Epidermal melanocyte (primary cell): ENCODE results near the gene TEX2.
"Not testable (repeated sequence)": the region's sequence is repeated elsewhere in the genome, so short reads cannot be mapped to it uniquely, and the experiment has no call there.

Experiments used
- DNase-seq: peaks from one replicate; pipeline ENCODE4 v3.0.0; 2011; ENCODE audit warnings: low spot score; ENCODE audit not compliant: insufficient read length

Gene TEX2

DNA sequence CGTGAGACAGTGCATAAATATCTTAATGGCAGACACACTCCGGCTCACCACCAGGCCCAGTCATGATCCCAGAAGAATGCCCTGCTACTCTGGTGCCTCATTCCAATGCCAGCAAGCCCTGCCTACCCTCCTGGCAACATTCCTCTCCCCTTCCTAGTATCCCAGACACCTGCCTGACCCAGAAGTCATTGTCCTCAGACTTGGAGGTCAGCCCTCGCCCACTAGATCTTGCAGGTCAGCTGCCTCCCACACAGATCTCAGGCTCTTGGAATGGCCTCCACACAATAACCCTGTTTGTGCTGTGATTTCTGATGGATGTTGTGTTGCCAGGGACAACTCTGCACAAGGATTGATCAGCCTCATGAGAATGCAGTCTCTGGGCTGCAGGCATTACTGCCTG lies 1.8 kb upstream of the TEX2 start:
- DNase-seq = no peak

DNA sequence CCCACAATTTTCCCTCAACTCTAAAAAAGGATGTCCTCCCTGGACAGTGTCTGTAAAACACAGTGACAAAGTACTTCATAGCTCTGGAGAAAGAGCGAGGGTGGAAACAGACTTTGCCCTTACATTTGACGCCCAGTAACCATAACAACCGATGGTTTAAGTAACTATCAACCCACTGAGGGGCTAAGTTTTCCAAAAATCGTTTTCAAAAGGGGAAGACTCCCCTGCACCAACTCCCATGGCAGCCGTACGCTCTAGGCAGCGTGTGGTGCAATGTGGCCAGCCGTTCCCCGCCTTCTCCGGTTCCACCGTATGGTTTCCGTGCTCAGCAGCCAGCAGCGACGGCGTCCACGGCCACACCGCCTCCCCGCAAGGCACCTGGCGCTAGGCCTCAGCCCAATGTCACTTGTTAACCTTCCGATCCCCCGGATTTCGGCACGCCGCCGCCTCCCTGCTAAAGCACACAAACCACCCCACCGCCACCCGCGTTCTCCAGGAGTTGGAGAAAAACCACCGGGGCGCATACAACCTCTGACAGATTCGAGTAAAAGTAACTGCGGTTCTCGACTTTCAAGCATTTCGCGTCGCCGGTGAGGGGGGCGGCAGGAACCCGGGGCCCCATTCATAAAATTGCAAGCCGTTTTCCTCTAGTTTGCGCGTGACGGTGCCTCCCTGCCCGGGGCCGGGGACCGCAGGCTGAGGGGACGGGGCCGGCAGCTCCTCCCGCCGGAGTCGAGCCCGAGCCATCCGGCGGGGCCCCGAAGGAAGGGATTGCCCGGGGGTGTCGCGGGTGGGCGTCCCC lies 661 bp downstream of the TEX2 start:
- no peak for DNase-seq

DNA sequence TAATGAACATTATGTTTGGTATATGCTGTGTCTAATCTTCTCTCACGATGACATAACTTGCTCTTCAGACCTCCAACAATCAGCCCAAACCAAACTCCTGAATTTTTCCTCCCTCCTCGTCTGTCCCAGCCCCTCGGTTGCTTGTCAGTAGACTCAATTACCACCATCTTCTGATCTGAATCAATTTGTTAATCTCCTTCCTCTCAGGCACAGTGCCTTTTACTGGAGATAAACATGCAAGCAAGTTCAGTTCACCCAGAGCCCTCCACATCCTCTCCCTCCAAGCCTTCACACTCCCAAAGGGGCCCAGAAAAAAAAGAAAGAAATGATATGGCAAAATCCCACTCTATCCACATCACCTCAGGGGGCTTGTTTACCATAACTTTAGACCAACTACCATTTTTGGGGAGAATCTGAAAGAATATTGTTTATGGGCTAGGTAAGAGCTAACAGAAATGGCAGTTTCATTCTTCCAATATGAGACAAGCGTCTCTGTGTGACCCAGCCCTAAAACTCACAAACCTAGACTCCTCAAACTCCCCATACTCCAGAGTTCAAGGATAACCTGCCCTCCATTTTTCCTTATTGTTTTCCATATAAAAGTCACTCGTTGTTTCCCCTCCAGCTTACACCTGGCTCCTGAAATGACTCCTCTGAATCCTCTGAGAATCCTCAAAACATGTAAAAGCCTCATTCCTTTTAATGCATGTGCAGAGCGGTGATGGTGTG lies 1.5 kb downstream of the TEX2 start:
- DNase-seq = no peak

DNA sequence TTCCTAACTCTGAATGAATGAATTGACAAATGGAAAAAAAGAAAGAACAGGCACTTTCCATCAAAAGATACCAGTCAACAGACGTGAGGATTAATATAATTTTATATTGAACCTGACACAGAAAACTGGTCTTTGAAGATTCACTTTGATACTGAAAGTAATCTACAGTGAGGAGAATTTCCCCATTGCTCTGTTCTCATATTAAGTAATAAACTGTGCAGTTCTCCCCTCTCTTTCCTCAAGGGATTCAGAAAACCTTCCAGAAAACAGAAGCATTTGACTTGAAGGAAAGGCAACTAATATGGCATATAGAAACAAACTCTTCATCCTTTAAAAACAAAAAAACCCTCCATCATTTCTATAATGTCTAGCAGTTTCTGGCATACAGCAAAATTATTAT lies 2.2 kb downstream of the TEX2 start:
- no peak for DNase-seq

DNA sequence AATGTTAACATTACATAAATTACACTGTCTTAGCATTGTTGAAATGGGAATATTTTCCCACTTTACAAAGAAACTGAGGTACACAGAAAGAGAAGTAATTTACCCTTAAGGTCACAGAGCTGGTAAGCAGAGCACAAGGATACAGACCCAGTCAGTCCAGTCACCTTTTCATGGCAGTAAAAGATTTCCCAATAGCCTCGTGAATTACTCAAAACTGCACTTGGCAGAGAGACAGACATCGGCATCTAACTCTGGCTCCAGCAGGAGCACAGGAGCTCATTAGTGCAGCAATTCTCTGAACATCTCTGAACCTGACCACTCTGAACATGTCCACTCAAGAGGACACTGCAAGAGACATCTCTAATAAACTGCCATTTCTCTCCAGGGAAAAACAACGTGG lies 3.1 kb downstream of the TEX2 start:
- DNase-seq = no peak

DNA sequence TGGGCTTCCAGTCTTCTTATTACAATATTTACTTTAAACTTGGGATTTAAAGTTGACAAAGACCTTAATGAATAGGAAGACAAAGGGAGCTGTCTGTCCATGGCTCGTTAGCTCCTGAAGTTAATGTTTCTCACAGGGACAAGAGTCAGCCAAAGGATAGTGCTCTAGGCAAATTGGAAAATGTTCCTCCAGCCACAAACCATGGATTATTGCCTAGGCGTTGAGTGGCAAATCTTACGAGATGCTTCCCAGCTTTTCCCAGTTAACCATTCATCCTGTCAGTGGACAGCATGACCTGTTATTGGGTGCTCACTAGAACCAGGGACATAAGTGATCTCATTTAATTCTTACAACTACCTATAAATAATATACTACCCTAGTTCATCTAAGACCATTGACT lies 3.6 kb downstream of the TEX2 start:
- DNase-seq = no peak

DNA sequence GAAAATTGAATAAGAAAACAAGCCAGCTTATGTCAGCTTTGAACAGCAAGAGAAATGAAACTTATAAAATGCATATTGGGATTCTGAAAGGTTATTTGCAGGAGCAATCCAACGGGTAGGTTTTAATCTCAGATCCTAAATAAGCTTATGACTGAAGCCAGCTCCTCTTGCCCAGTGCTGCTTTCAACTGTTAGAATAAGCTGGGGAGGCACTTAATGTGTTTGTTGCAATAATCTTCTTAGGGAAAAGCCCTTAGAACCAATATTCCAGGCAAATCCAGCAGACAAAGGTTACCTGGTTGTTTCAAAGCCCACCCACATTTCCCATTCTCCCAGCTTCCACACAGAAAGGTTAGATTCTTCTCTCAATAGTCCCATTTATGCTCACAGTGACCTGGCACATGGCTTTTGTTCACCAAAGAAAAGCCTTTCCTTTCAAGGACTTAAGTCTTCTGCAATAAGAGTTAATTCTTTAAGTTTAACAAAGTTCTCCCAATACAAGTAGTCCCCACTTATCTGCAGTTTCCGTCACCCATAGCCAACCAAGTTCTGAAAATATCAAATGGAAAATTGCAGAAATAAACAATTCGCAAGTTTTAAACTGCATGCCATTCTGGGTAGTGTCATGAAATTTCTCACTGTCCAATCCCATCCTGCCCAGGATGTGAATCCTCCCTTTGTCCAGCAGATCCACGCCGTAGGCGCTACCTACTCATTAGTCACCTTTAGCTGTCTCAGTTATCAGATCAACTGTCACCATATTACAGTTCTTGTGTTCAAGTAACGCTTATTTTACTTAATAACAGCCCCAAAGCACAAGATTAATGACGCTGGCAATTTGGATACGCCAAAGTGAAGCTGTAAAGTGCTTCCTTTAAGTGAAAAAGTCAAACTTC lies 5.9 kb downstream of the TEX2 start:
- DNase-seq = no peak

DNA sequence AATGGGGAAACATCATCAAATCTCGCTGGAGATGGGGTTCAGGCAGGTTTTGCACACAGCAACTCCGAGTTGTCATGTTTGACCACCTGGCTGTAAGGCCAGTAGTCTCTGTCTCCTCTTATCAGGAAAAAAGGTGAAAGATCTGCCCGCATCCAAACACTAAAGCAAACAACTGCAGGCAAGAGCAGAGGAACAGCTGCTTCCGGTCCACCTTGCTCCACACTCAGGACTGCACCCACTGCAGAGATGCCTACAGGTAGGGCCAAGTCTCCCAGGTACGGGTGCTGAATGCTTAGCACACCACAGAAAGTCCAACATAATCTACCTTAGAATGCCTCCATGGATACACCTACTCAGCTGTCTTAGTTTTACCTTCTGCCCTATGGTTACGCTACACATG lies 7.3 kb downstream of the TEX2 start:
- no peak for DNase-seq

DNA sequence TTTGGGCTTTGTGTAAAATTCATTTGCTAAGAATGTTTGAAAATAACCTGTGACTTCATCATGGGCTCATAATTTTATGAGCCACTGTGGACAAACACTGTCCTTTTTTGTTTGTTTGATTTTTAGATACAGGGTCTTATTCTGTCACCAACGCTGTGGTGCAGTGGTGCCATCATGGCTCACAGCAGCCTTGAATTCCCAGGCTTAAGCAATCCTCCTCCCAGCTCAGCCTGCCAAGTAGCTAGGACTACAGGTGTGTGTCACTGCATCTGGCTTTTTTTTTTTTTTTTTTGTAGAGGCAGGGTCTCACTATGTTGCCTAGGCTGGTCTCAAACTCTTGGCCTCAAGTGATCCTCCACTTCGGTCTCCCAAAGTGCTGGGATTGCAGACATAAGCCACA lies 8.3 kb downstream of the TEX2 start:
- DNase-seq = no peak

DNA sequence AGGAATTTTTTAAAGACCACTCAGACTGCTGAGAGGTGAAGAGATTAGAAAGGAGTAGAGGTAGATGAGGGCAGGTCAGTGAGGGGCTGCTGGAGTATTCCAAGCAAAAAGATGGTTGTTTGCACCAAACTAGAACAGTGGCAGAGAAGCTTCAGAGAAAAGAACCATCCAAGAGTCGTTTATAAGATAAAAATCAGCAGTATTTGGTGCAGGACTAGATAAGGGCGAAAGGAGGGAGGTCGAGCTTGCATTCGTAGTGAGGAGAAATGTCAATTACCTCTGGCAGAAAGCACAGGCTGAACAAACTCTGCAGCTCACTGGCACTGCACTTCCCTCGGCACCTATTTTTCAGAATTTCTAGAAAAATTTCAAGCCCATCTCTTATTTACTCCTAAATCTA lies 9.6 kb downstream of the TEX2 start:
- DNase-seq = no peak

DNA sequence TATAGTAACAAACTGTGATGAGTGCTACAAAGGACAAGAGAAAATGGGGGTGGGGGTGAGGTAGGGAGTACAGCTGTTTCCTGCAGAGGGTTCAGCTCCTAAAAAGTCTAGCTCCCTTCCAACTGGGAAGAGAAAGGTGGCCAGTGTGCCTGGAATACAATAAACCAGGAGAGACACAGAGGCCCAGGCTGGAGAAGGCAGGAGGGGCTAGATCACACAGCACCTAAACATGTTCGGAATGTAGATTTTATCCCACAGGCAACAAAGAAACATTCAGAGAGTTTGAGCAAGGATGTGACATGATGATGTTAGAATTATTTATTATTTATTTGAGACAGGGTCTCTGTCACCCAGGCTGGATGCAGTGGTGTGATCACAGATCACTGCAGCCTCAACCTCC lies 10.2 kb downstream of the TEX2 start:
- no peak for DNase-seq

DNA sequence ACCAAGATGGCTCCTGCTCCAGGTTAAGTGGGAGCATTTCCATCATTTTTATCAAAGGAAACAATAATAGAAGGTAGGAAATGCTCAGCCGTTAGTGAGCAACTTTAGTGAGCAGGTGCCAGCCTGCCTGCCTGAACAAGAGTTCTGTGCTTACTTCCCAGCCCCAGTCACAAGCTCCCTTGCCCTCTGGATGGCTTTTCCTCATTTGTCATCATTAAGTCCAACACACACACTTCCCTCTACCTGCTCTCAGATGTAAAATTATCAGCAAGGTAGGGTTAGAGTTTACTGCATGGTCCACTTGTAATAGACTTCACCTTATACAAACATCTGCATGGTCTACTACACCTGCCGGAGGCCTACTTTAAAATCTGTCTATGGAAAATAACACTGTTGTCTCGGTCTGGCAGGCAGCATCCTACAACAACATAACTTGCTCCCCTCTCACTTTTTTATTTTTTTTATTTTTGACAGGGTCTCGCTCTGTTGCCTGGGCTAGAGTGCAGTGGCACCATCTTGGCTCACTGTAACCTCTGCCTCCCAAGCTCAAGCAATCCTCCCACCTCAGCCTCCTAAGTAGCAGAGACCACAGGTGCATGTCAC lies 12.7 kb downstream of the TEX2 start:
- no peak for DNase-seq

DNA sequence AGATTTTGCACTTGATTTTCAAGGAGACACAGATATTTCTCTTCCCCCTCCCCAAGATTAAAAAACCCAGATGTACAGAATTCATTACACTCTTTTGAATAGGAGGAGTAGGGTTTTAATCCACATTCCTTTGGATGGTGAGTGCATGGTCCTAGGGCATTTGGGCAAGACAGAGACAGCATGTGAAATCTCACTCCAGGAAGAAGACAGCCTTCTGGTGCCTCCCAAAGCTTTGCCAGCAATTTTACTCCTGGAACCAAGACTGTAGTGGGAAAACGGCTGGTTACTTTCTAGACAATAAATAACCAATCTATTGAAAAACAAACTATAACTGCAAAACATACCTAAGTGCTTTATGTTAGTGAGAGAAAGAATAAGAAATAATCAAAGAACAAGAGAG lies 15.2 kb downstream of the TEX2 start:
- DNase-seq = no peak

DNA sequence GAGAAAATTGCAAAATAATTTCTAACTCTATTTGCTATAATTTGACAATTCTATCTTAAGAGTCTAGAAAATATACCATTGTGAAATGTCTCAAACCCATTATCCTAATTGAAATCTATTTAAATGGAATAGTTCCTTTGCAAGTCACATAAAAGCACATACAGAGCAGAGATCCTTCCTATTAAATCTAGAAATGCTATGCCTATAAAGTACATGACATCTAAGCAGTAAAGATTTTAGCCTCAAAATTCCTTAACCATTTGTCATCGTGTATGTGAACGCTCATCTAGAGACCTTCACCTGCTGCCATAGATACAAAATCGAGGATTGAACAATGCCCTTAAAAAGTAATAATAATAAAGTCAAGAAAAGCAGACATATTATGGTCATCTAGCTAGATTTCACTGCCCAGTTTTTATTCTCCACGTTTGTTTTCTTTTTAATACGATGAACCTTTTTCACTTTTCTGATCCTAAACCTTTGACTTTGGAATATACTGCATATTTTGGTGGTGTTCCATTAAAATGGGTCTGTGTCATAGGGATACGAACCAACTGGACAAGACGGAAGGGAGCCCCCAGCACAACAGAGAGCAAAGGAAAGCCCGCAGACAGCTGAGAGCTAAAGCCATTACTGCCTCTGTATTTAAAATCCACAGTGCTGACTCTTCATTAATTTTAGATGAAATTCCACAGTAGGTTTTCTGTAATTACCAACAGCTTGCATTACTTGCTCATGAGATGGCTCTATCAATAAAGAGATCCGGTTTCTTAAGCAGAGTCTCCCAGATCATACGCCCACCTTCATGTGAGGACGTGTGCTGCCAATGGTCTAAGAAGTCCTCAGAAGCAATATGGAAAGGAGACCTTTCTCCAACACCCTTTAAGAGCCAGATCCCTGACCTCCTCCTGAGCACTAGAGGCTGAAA lies 17.6 kb downstream of the TEX2 start:
- no peak for DNase-seq

DNA sequence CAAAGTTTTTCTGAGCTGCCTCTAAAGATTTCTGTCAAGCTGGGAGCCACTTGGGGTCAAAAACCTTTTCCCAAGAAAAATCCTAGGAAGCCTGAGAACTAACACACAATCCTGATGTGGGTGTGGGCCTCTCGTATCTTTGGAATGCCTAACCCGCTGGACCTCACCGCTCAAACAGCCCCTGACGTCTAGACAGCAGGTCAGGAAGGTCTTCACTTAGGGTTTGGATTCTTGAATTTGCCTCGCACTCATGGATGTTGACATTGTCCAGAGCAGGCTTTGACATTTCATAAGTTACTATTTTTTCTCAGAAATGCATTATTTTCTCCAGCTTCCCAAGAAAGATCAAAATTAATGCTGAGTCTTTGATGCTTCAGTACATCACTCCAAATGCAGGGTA lies 18.9 kb downstream of the TEX2 start:
- no peak for DNase-seq

DNA sequence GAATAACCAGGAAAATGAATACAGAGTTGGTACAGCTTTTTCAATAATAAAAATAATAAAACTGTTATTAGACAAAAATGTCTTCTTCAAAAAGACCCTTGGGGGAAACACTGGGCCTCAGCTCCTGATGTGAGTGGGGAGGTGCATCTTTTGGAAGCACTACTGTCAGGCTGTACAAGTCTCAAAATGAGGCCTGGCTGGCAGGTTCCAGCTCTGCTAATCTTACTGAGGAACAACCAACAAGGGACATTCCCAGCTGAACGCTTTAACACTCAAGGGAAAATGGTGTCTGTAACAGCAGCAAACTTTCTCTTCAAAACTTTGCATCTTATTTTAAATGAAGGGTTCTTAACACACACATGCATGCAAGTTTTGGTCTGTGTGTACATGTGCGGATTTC lies 19.7 kb downstream of the TEX2 start:
- DNase-seq = no peak

DNA sequence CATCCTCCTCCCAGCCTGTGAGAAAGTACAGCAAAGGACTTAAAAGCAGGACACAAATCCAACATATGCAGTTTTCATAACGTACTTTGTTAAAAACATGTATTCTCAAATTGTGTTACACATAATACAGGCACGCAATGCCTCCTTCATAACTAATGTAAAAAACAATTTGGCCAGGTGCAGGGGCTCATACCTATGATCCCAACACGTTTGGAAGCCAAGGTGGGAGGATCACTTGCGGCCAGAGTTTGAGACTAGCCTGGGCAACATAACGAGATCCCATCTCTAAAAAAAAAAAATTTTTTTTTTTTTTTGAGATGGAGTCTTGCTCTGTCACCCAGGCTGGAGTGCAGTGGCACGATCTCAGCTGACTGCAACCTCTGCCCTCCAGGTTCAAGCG lies 20.4 kb downstream of the TEX2 start:
- no peak for DNase-seq

DNA sequence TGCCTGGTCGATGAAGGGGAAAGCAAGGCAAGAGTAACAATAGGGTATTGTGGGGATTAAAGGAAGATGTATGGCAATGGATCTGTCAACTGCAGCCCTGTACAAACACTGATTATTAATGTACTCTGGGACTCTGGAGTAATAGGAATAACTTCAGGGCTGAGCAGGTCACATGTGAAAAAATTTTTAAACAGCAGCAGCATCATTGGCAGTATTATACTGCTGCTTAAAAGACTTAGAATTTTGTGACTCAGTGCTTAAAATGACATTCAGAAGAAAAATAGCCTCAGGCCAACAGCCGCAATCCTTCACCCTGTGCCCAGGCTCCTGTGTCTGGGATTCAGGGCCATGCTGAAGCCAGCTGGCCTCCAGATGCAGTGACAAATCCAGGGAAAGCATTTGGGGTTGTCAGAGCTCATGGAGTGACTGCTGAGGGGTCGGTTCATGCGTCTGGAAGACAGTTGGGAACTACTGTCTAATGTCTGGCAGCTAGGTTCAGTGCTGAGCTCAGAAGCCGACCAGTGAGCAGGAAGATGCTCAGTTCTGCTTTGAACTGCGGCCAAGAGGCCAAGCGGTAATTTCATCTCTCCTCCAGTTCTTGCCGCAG lies 22.2 kb downstream of the TEX2 start:
- DNase-seq = peak; percentile 77

DNA sequence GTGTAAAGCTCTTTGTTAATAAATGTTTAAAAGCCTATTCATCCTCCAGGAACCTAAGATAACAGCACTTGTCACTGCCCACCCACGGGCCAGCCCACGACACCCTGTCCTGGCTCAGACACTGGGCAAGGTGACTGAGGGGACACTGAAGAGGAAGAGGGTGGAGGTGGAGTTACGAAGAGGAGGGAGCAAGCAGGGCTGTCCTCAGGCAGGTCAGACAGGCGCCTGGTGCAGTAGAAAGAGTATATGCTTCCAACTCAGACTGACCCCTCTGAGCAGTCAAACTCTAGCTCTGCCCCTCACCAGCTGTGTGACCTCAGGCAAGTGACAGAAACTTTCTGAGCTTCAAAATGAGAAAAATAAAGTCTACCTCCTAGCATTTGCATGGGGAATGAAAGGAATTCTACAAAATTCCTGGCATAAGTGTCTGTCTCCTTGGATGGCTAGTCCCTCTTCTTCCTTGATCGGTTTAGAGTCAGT lies 22.8 kb downstream of the TEX2 start:
- no peak for DNase-seq

DNA sequence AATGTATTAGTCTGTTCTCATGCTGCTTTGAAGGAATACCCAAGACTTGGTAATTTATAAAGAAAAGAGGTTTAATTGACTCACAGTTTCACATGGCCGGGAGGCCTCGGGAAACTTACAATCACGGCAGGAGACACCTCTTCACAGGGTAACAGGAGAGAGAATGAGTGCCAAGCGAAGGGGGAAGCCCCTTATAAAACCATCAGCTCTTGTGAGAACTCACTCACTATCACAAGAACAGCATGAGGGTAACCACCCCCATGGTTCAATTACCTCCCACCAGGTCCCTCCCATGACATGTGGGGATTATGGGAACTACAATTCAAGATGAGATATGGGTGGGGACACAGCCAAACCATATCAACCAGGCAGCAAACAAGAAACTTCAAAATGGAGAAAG lies 24.6 kb downstream of the TEX2 start:
- DNase-seq = not testable (repeated sequence)
